T-helper 1 cell treated with Interleukin-12 subunit alpha and Interleukin-12 subunit beta and Interleukin-4 antibody, amounts not matched to agents 30 μg/mL and 1 μg/mL, for 36 hours (primary cell): ENCODE data around the gene RELB.

ENCODE experiments used
- H3K27ac Mint-ChIP-seq: one replicate; pipeline ENCODE4 v1.8.0; 2021; ENCODE audit warnings: mild to moderate bottlenecking, mixed read lengths
- H3K27me3 Mint-ChIP-seq: one replicate; pipeline ENCODE4 v1.8.0; 2021; ENCODE audit warnings: low read depth, mixed read lengths
- H3K36me3 Mint-ChIP-seq: one replicate; pipeline ENCODE4 v1.8.0; 2021; ENCODE audit warnings: low read depth, mixed read lengths
- H3K4me1 Mint-ChIP-seq: one replicate; pipeline ENCODE4 v1.8.0; 2021; ENCODE audit warnings: low read depth, mixed read lengths
- H3K4me3 Mint-ChIP-seq: one replicate; pipeline ENCODE4 v1.8.0; 2021; ENCODE audit warnings: mild to moderate bottlenecking, moderate library complexity, mixed read lengths
- H3K9me3 Mint-ChIP-seq: one replicate; pipeline ENCODE4 v1.8.0; 2021; ENCODE audit warnings: mixed read lengths

Gene RELB

GRCh38 chr19:45049073-45049736 is 47.9 kb downstream of the RELB start:
- Mint-ChIP-seq H3K4me3 (no peak overlapping the region), H3K27me3 (no peaks in the 10 kb centered on the region), H3K4me1 (peaks cover 28% of the 10 kb centered on the region), H3K9me3 (no peaks in the 10 kb centered on the region), H3K27ac (no peak overlapping the region), H3K36me3 (peaks cover 20% of the 10 kb centered on the region)

GRCh38 chr19:45050036-45050435 is 48.8 kb downstream of the RELB start:
- Mint-ChIP-seq H3K4me1 (peaks cover 26% of the 10 kb centered on the region), H3K4me3 (no peak overlapping the region), H3K27me3 (no peaks in the 10 kb centered on the region), H3K9me3 (no peaks in the 10 kb centered on the region), H3K27ac (no peak overlapping the region), H3K36me3 (peaks cover 22% of the 10 kb centered on the region)

GRCh38 chr19:45051929-45052579 is 50.8 kb downstream of the RELB start:
- H3K4me1 Mint-ChIP-seq: peaks cover 15% of the 10 kb centered on the region
- H3K27ac Mint-ChIP-seq: no peak overlapping the region
- H3K4me3 Mint-ChIP-seq: no peak overlapping the region
- no peaks in the 10 kb centered on the region for H3K27me3 Mint-ChIP-seq
- peaks cover 18% of the 10 kb centered on the region for H3K36me3 Mint-ChIP-seq
- H3K9me3 Mint-ChIP-seq: no peaks in the 10 kb centered on the region

- Mint-ChIP-seq H3K9me3 (no peaks in the 10 kb centered on the region), H3K27me3 (no peaks in the 10 kb centered on the region), H3K4me1 (peaks cover 11% of the 10 kb centered on the region), H3K27ac (no peak overlapping the region), H3K36me3 (peaks cover 47% of the 10 kb centered on the region), H3K4me3 (no peak overlapping the region)
These were observed 55.6 kb downstream of the RELB start for GRCh38 chr19:45056831-45057230.

- Mint-ChIP-seq H3K27ac (no peak overlapping the region), H3K4me1 (peaks cover 8% of the 10 kb centered on the region), H3K36me3 (peaks cover 44% of the 10 kb centered on the region), H3K4me3 (no peak overlapping the region), H3K9me3 (no peaks in the 10 kb centered on the region), H3K27me3 (no peaks in the 10 kb centered on the region)
These were observed 56.2 kb downstream of the RELB start for GRCh38 chr19:45057444-45057843.

- Mint-ChIP-seq H3K4me3 (no peak overlapping the region), H3K27me3 (no peaks in the 10 kb centered on the region), H3K36me3 (peaks cover 48% of the 10 kb centered on the region), H3K4me1 (peaks cover 8% of the 10 kb centered on the region), H3K27ac (no peak overlapping the region), H3K9me3 (no peaks in the 10 kb centered on the region)
These were observed 57.4 kb downstream of the RELB start for GRCh38 chr19:45058622-45059159.

- Mint-ChIP-seq H3K4me1 (peaks cover 8% of the 10 kb centered on the region), H3K9me3 (no peaks in the 10 kb centered on the region), H3K36me3 (peaks cover 45% of the 10 kb centered on the region), H3K4me3 (no peak overlapping the region), H3K27me3 (no peaks in the 10 kb centered on the region), H3K27ac (no peak overlapping the region)
These were observed 58.1 kb downstream of the RELB start for GRCh38 chr19:45059258-45059965.

- Mint-ChIP-seq H3K36me3 (peaks cover 41% of the 10 kb centered on the region), H3K4me3 (no peak overlapping the region), H3K27me3 (no peaks in the 10 kb centered on the region), H3K4me1 (peaks cover 6% of the 10 kb centered on the region), H3K9me3 (no peaks in the 10 kb centered on the region), H3K27ac (no peak overlapping the region)
These were observed 60.7 kb downstream of the RELB start for GRCh38 chr19:45061965-45062364.

- peak overlapping the region; percentile 41 for H3K27ac Mint-ChIP-seq
- H3K36me3 Mint-ChIP-seq: peaks cover 27% of the 10 kb centered on the region
- peaks cover 3% of the 10 kb centered on the region for H3K4me1 Mint-ChIP-seq
- no peaks in the 10 kb centered on the region for H3K27me3 Mint-ChIP-seq
- H3K9me3 Mint-ChIP-seq: no peaks in the 10 kb centered on the region
- no peak overlapping the region for H3K4me3 Mint-ChIP-seq
These were observed 62.9 kb downstream of the RELB start for GRCh38 chr19:45063851-45064801.

- peaks cover 20% of the 10 kb centered on the region for H3K36me3 Mint-ChIP-seq
- no peak overlapping the region for H3K4me3 Mint-ChIP-seq
These were observed 65.8 kb downstream of the RELB start for GRCh38 chr19:45066921-45067661.

GRCh38 chr19:45068041-45068440 is 66.8 kb downstream of the RELB start:
- Mint-ChIP-seq H3K27ac (no peak overlapping the region), H3K9me3 (no peaks in the 10 kb centered on the region), H3K4me1 (no peaks in the 10 kb centered on the region), H3K27me3 (no peaks in the 10 kb centered on the region), H3K4me3 (no peak overlapping the region), H3K36me3 (peaks cover 16% of the 10 kb centered on the region)

More at GRCh38 chr19:45066921-45067661, 65.8 kb downstream of the RELB start:
- Mint-ChIP-seq H3K27me3 (no peaks in the 10 kb centered on the region), H3K9me3 (no peaks in the 10 kb centered on the region), H3K4me1 (no peaks in the 10 kb centered on the region), H3K27ac (no peak overlapping the region)

- H3K4me3 Mint-ChIP-seq: no peak overlapping the region
- no peak overlapping the region for H3K27ac Mint-ChIP-seq
- no peaks in the 10 kb centered on the region for H3K9me3 Mint-ChIP-seq
- H3K27me3 Mint-ChIP-seq: no peaks in the 10 kb centered on the region
- peaks cover 16% of the 10 kb centered on the region for H3K36me3 Mint-ChIP-seq
- no peaks in the 10 kb centered on the region for H3K4me1 Mint-ChIP-seq
These were observed 67.8 kb downstream of the RELB start for GRCh38 chr19:45069056-45069455.

GRCh38 chr19:45070214-45070613 is 69.0 kb downstream of the RELB start:
- Mint-ChIP-seq H3K27ac (no peak overlapping the region), H3K36me3 (peaks cover 12% of the 10 kb centered on the region), H3K27me3 (no peaks in the 10 kb centered on the region), H3K9me3 (no peaks in the 10 kb centered on the region), H3K4me1 (no peaks in the 10 kb centered on the region), H3K4me3 (no peak overlapping the region)
